A673 (cell line): ENCODE results near the gene BCL2L12.
"Not testable (repeated sequence)": the region's sequence is repeated elsewhere in the genome, so short reads cannot be mapped to it uniquely, and the experiment has no call there.

ENCODE experiments used
- EZH2 ChIP-seq: fragments of 200-600 bp; sonication (generic); IDR thresholded peaks from 2 replicates; pipeline ENCODE4 v1.6.1; 2017; ENCODE audit warnings: borderline replicate concordance, low read depth, mild to moderate bottlenecking, mixed read lengths, antibody characterized with exemption, low read length; ENCODE audit not compliant: poor library complexity, severe bottlenecking
- TF ChIP-seq, protein P1 (sequence below): fragments of 300-800, 200-600 bp; sonication (generic); conservative IDR thresholded peaks from 2 replicates; pipeline ENCODE4 v1.5.1; 2017; ENCODE audit warnings: low read depth, mild to moderate bottlenecking, antibody characterized with exemption, low read length, moderate library complexity, mixed read lengths

DNA sequence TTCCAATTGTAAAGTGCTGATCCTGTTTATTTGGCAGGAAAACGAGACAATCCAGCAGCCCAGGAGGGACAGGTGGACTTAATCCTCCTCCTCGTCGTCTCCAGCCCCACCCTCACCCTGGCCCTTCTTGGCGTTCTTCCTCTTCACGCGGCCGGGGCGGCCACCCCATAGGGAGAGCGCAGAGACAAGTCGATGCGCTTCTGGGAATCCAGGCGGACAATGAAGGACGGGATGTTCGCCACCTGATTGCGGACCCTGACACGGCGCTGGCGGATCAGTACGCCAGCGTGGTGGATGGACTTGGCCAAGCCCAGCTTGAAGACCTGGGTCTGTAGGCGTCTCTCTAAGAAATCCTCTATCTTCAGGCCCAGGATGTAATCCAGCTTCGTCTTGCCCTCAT, 53.7 kb downstream of the BCL2L12 start:
- TF ChIP-seq, protein P1, sequence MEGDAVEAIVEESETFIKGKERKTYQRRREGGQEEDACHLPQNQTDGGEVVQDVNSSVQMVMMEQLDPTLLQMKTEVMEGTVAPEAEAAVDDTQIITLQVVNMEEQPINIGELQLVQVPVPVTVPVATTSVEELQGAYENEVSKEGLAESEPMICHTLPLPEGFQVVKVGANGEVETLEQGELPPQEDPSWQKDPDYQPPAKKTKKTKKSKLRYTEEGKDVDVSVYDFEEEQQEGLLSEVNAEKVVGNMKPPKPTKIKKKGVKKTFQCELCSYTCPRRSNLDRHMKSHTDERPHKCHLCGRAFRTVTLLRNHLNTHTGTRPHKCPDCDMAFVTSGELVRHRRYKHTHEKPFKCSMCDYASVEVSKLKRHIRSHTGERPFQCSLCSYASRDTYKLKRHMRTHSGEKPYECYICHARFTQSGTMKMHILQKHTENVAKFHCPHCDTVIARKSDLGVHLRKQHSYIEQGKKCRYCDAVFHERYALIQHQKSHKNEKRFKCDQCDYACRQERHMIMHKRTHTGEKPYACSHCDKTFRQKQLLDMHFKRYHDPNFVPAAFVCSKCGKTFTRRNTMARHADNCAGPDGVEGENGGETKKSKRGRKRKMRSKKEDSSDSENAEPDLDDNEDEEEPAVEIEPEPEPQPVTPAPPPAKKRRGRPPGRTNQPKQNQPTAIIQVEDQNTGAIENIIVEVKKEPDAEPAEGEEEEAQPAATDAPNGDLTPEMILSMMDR: not testable (repeated sequence)
- not testable (repeated sequence) for TF ChIP-seq EZH2
